Measurements from ENCODE around the gene STAT4.

DNA sequence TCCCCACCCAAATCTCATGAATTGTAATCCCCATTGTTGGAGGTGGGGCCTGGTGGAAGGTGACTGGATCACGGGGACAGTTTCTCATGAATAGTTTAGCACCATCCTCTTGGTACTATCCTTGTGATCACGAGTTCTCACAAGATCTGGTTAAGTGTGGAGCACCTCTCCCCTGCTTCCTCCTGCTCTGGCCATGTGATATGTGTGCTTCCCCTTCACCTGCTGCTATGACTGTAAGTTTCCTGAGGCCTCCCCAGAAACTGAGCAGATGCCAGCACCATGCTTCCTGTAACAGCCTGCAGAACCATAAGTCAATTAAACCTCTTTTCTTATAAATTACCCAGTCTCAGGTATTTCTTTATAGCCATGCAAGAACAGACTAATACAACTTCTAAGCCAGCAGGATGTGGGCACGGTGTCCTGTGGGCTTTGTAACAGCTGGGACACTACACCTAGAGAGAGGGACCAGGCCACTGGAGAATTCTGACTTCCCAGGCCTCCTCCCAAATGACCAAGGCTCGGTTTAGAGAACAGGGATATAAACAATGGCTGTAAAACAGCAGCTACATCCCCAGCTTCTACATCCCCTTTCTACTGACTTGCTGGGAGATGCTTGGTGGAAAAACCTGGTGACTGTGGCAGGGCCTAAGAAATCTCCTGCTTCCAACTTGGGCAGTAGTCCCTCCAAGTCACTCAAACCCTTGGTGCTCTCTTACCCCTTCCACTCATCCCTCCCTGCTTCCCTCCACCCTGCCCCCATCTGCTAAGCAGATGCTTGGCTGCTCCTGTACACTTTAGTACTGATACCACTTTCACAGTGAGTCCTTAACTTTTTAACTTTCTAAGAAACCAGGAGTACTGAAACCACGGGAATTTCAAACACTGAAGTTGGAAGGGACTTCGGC lies 147.1 kb downstream of the STAT4 start:
- TF ChIP-seq CTCF (IDR thresholded peaks at IDR 0.05; ENCODE audit: low read depth, low read length, poor library complexity, severe bottlenecking), result no peak
- TF ChIP-seq EZH2phosphoT487 (IDR thresholded peaks at IDR 0.05; ENCODE audit: borderline replicate concordance, low read length), result no peak
